ENCODE results near the gene ACSM6.

The ACSM6 gene

GRCh38 chr10:95265572-95265971, 71.5 kb downstream of the ACSM6 start:
- no peak for DNase-seq (ENCODE audit: extremely low read depth in 1 of 2, low read depth in 1 of 2)

GRCh38 chr10:95266674-95267095, 72.6 kb downstream of the ACSM6 start:
- DNase-seq (ENCODE audit: extremely low read depth in 1 of 2, low read depth in 1 of 2): no peak

GRCh38 chr10:95267251-95267650, 73.2 kb downstream of the ACSM6 start:
- no peak for DNase-seq (ENCODE audit: extremely low read depth in 1 of 2, low read depth in 1 of 2)

- DNase-seq (ENCODE audit: extremely low read depth in 1 of 2, low read depth in 1 of 2): no peak
Measured at GRCh38 chr10:95268438-95268837, 74.4 kb downstream of the ACSM6 start.

GRCh38 chr10:95273393-95274312, 79.6 kb downstream of the ACSM6 start:
- no peak for DNase-seq (ENCODE audit: extremely low read depth in 1 of 2, low read depth in 1 of 2)

- no peak for DNase-seq (ENCODE audit: extremely low read depth in 1 of 2, low read depth in 1 of 2)
Measured at GRCh38 chr10:95275726-95276366, 81.8 kb downstream of the ACSM6 start.

GRCh38 chr10:95276367-95277200, 82.5 kb downstream of the ACSM6 start:
- no peak for DNase-seq (ENCODE audit: extremely low read depth in 1 of 2, low read depth in 1 of 2)

- no peak for DNase-seq (ENCODE audit: extremely low read depth in 1 of 2, low read depth in 1 of 2)
Measured at GRCh38 chr10:95277201-95277570, 83.1 kb downstream of the ACSM6 start.

GRCh38 chr10:95277614-95278013, 83.6 kb downstream of the ACSM6 start:
- DNase-seq (ENCODE audit: extremely low read depth in 1 of 2, low read depth in 1 of 2): no peak

All from stimulated activated CD8-positive, alpha-beta memory T cell treated with anti-CD3 and anti-CD28 coated beads, Interleukin-7, amount 100 ng/mL, for 48 hours (primary cell).